ENCODE measurements around the gene CEP112.

Gene CEP112

DNA sequence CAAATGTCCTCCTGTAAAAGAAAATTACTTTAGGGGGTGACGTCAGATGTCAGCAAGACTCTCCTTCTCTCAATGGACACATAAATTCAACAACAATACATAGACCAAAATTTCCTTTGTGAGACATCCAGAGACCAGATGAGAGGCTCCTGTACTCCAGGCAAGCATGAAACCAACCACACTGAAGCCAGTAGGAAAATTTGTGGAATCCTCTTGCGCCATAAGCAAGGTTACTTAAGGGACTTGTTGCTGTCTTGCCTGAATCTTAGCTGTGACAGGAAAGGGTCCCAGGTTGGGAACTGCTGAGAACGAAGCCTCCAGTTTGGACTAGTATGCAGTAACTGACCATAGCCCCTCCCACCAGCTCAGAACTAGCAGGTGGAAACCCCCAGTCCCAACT is 56.0 kb downstream of the CEP112 start:
- no peak for TF ChIP-seq ZFX (IDR thresholded peaks at IDR 0.05; ENCODE audit: borderline replicate concordance)
- TF ChIP-seq, protein P1, sequence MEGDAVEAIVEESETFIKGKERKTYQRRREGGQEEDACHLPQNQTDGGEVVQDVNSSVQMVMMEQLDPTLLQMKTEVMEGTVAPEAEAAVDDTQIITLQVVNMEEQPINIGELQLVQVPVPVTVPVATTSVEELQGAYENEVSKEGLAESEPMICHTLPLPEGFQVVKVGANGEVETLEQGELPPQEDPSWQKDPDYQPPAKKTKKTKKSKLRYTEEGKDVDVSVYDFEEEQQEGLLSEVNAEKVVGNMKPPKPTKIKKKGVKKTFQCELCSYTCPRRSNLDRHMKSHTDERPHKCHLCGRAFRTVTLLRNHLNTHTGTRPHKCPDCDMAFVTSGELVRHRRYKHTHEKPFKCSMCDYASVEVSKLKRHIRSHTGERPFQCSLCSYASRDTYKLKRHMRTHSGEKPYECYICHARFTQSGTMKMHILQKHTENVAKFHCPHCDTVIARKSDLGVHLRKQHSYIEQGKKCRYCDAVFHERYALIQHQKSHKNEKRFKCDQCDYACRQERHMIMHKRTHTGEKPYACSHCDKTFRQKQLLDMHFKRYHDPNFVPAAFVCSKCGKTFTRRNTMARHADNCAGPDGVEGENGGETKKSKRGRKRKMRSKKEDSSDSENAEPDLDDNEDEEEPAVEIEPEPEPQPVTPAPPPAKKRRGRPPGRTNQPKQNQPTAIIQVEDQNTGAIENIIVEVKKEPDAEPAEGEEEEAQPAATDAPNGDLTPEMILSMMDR (IDR thresholded peaks at IDR 0.05), result no peak
- no peak overlapping the region for H3K27ac ChIP-seq

DNA sequence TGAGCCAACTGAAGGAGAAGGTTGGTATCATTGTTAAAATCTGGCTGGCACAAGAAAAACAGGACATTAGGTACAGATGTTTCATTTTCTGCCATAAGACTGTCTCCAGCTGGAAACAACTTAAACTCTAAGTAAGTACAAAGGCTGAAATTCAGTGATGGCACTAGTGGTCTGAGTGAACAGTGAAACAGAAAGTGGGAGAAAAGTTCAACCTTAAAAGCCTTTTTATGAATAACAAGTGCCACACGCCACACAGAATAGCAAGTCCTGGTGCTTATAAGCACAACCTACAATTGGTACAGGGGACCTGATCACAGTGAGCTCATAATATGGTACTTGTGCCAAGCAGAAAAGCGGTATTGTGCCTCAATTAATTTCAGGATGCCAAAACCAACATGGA is 56.7 kb downstream of the CEP112 start:
- TF ChIP-seq, protein P1 (IDR thresholded peaks at IDR 0.05), result no peak
- TF ChIP-seq ZFX (IDR thresholded peaks at IDR 0.05; ENCODE audit: borderline replicate concordance), result no peak
- H3K27ac ChIP-seq, result no peak overlapping the region

DNA sequence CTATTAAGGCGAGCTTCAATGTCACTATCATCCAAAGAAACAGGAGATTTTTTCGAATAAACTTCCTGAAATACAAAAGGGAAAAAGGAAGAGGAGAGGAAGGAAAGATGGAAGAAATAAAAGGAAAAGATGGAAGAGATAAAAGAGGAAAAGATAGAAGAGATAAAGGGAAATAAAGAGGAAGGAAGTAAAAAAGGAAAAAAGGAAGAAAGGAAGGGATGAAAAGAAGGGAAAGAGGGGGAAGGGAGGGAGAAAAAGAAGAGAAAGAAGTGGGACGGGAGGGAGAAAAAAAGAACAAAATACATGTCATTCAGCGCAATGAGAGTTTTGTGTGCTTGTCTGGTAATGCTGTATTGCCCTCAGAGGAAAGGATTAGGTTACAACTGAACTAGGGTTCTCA is 62.2 kb downstream of the CEP112 start:
- H3K27ac ChIP-seq, result no peak overlapping the region
- TF ChIP-seq ZFX (IDR thresholded peaks at IDR 0.05; ENCODE audit: borderline replicate concordance), result no peak
- TF ChIP-seq, protein P1 (IDR thresholded peaks at IDR 0.05), result no peak

DNA sequence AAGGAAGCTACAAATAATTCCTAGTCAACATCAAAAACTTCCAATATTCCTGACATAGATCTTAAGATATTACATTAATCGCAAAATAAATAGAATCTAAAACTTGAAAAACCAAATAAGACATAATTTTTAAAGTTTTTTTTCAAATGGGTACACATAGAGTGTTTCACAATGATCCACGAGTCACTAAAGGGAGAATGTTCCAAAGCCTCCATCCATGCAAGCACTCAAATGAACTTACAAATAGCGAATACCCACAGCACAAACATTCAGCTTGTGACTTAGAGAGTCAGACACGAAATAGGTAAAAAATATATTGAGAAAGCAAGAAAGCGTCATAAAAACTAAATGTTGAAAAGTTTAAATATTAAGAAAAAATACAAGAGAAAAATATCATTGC is 65.7 kb downstream of the CEP112 start:
- TF ChIP-seq ZFX (IDR thresholded peaks at IDR 0.05; ENCODE audit: borderline replicate concordance), result no peak
- TF ChIP-seq, protein P1 (IDR thresholded peaks at IDR 0.05), result no peak
- no peak overlapping the region for H3K27ac ChIP-seq

DNA sequence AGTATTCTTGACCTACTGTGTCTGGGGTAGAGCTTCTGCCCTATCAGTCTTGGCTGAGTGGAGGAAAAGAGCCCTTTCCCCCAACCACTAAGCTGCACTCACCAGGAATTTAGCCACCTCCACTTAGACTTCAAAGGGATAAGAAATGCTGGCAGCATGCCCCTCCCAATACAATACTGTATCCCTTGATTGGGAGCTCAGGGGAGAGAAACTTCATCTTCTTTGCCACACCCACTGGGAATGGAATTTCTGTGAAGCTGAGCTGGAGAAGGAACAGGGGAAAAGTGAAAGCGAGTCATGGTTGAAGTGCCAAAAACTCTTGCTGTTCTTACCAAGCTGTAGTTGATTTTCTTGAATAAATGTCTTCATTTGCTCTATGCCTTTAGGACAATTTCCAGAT is 68.8 kb downstream of the CEP112 start:
- TF ChIP-seq, protein P1 (IDR thresholded peaks at IDR 0.05), result no peak
- TF ChIP-seq ZFX (IDR thresholded peaks at IDR 0.05; ENCODE audit: borderline replicate concordance), result no peak

DNA sequence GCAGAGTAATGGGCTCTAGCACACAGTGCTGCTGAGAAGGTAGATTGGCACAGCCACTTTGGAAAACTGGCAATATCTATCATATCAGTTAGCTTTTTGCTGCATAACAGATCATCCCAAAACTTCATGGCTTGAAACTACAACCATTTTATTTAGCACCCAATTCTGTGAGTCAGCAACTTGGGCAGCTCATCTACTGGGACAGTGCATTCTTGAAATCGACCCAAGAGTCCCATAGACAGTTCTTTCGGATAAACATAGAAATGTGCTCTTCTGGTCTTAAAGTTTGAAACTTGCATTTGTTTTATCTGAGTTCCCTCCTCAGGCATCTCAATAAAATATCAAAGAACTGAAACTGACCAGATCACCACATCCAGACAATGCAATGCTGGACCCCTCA is 76.7 kb downstream of the CEP112 start:
- TF ChIP-seq, protein P1 (IDR thresholded peaks at IDR 0.05), result no peak
- TF ChIP-seq ZFX (IDR thresholded peaks at IDR 0.05; ENCODE audit: borderline replicate concordance), result no peak
- no peak overlapping the region for H3K27ac ChIP-seq

More for the DNA sequence above, 68.8 kb downstream of the CEP112 start:
- no peak overlapping the region for H3K27ac ChIP-seq

DNA sequence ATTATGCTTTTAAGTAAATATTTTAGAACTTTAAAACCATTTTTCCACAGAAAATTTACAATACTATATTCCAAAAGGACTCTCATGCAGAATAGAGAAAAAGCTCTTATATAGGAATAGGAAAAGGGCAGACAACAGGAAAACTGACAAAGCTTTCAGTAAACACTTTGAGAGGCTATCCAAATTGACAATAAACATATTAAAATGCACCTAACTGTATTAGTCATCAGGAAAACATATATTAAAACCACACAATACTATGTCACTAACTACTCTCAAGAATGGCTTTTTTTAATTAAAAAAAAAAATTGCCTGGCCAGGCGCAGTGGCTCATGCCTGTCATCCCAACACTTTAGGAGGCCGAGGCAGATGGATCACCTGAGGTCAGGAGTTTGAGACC is 77.3 kb downstream of the CEP112 start:
- H3K27ac ChIP-seq, result no peak overlapping the region
- TF ChIP-seq, protein P1 (IDR thresholded peaks at IDR 0.05), result no peak
- TF ChIP-seq ZFX (IDR thresholded peaks at IDR 0.05; ENCODE audit: borderline replicate concordance), result no peak
